Measurements from ENCODE around the gene SZT2. TPM values are rescaled to one million over a fixed set of nuclear protein-coding genes. Genes with fewer than 3 reads are reported as not detected.

Gene SZT2
- total and polyA plus RNA-seq, 12 donors = 8.6 to 44.0 (median 26.0) TPM

DNA sequence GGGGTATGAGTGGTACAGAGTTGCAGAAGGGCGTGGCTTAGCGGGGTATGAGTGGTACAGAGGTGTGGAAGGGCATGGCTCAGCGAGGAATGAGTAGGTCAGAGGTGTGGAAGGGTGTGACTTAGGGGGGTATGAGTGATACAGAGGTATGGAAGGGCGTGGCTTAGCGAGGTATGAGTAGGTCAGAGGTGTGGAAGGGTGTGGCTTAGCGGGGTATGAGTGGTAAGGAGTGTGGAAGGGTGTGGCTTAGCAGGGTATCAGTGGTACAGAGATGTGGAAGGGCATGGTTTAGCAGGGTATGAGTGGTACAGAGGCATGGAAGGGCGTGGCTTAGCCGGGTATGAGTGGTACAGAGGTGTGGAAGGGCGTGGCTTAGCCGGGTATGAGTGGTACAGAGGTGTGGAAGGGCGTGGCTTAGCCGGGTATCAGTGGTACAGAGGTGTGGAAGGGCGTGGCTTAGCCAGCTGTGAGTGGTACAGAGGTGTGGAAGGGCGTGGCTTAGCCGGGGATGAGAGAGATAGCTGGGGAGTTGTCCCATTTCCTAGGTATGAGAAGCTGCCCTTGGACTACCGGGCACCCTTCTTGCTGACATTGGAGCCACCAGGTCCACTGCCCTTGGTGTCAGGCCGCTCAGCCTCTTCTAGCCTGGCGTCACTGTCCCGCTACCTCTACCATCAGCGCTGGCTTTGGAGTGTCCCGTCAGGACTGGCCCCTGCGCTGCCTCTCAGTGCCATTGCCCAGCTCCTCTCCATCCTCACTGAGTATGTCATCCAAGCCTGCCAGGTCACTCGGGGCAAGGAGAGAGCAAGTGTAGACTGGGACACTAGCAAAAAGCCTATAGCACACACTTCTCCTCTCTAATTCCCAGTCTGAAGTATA, 34.2 kb downstream of the SZT2 start:
- ATAC-seq (no peak), DNase-seq (no peak)
- Histone ChIP-seq H3K27me3 (no peaks in the 10 kb centered on the region), H3K27ac (no peak overlapping the region), H3K9me3 (no peaks in the 10 kb centered on the region), H3K4me1 (no peaks in the 10 kb centered on the region), H3K36me3 (peaks cover under 1 to 100% (median 81%) of the 10 kb centered on the region in 9 donors), H3K4me3 (no peak overlapping the region)
- intact Hi-C loops (cut with DNase I) = no loop called here
- TF ChIP-seq, protein P1, sequence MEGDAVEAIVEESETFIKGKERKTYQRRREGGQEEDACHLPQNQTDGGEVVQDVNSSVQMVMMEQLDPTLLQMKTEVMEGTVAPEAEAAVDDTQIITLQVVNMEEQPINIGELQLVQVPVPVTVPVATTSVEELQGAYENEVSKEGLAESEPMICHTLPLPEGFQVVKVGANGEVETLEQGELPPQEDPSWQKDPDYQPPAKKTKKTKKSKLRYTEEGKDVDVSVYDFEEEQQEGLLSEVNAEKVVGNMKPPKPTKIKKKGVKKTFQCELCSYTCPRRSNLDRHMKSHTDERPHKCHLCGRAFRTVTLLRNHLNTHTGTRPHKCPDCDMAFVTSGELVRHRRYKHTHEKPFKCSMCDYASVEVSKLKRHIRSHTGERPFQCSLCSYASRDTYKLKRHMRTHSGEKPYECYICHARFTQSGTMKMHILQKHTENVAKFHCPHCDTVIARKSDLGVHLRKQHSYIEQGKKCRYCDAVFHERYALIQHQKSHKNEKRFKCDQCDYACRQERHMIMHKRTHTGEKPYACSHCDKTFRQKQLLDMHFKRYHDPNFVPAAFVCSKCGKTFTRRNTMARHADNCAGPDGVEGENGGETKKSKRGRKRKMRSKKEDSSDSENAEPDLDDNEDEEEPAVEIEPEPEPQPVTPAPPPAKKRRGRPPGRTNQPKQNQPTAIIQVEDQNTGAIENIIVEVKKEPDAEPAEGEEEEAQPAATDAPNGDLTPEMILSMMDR (IDR thresholded peaks at IDR 0.05) = no peak
- 94 to 95% methylated on average over 23 of the region's 23 CpGs for WGBS, 2 donors

DNA sequence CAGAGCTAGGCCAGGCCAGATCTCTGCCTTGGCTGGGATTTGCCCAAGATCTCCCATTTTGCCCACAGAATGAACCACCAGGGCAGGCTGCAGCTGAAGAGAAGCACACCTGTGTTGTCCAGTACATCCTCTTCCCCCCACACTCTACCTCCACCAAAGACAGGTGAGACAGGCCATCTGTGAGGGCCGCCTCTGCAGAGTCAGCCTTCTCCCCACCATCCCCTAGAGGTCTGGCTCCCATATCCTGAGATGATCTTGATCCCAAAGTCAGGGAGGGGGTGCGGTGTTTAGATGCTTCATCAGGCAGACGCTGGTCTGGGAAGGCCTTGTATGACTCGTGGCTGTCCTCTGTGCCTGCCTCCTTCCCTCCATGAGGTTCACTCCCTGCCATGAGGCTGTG, 35.3 kb downstream of the SZT2 start:
- 89 to 90% methylated on average over 4 of the region's 4 CpGs for WGBS, 2 donors
- no peak for DNase-seq
- TF ChIP-seq, protein P1 (IDR thresholded peaks at IDR 0.05) = no peak
- peak in 1 of 8 donors; percentile 6 for ATAC-seq
- H3K4me1 ChIP-seq = no peaks in the 10 kb centered on the region
- H3K4me3 ChIP-seq = no peak overlapping the region
- H3K36me3 ChIP-seq = peaks cover 0 to 100% (median 81%) of the 10 kb centered on the region in 9 donors
- intact Hi-C loops (cut with DNase I) = no loop called here
- H3K27me3 ChIP-seq = no peaks in the 10 kb centered on the region
- H3K27ac ChIP-seq = no peak overlapping the region
- no peaks in the 10 kb centered on the region for H3K9me3 ChIP-seq

DNA sequence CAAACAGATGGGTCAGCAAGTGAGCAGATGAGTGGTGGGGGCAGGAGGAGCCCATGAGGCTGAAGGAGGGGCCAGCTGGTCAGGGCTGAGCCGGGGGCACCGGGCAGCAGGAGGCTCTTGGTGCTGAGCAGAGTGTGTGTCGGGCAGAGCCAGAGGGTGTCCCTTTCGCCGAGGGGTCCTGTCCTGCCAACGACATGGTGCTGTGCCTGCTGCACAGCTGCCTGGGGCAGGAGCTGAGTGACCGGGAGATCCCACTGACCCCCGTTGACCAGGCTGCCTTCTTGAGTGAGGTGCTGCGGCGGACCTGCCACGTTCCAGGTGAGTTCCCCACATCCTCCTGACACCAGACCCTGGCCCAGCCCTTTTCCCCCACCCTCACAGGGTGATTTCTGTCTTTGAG, 36.5 kb downstream of the SZT2 start:
- Histone ChIP-seq H3K27ac (no peak overlapping the region), H3K36me3 (peaks cover 3 to 100% (median 81%) of the 10 kb centered on the region in 9 donors), H3K4me3 (no peak overlapping the region), H3K9me3 (no peaks in the 10 kb centered on the region), H3K27me3 (no peaks in the 10 kb centered on the region), H3K4me1 (no peaks in the 10 kb centered on the region)
- 84 to 90% methylated on average over 11 of the region's 11 CpGs for whole genome bisulfite sequencing, 2 donors
- DNase-seq = no peak
- ATAC-seq = no peak
- intact Hi-C loops (cut with DNase I) = no loop called here
- TF ChIP-seq, protein P1 (IDR thresholded peaks at IDR 0.05) = no peak

DNA sequence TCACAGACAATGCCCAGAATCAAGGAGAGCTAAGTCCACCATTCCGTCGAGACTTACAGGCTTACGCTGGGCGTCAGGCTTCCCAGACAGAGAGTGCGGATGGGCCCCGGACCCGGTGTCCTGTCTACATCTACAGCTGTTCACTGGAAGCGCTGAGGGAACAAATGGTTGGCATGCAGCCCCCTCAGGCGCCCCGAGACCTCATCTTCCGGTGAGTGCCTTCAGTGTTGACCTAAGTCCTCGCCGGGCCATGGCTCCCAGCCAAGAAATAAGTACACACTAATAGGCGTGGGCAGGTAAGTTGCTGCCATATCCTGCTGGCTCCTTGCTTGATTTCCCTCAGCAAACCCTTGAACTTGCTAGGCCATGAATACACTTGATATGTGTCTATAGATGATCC, 37.8 kb downstream of the SZT2 start:
- TF ChIP-seq, protein P1 (IDR thresholded peaks at IDR 0.05) = no peak
- no peaks in the 10 kb centered on the region for H3K27me3 ChIP-seq
- no peak overlapping the region for H3K27ac ChIP-seq
- intact Hi-C loops (cut with DNase I) = no loop called here
- DNase-seq = no peak
- H3K9me3 ChIP-seq = no peaks in the 10 kb centered on the region
- ATAC-seq = no peak
- no peaks in the 10 kb centered on the region for H3K4me1 ChIP-seq
- WGBS, 2 donors = 87 to 88% methylated on average over 14 of the region's 14 CpGs
- peaks cover 6 to 100% (median 82%) of the 10 kb centered on the region in 9 donors for H3K36me3 ChIP-seq
- no peak overlapping the region for H3K4me3 ChIP-seq

Measured in heart right ventricle (tissue), 16 donors.